Hypothalamus (tissue), 51 donors: ENCODE measurements around the gene KRTAP4-6.
"Not testable (repeated sequence)": the region's sequence is repeated elsewhere in the genome, so short reads cannot be mapped to it uniquely, and the experiment has no call there.

Source experiments
- DNase-seq, 51 donors: peaks; one replicate each; lab custom pipeline; 2025; lab: John Stamatoyannopoulos, UW

Gene KRTAP4-6

DNA sequence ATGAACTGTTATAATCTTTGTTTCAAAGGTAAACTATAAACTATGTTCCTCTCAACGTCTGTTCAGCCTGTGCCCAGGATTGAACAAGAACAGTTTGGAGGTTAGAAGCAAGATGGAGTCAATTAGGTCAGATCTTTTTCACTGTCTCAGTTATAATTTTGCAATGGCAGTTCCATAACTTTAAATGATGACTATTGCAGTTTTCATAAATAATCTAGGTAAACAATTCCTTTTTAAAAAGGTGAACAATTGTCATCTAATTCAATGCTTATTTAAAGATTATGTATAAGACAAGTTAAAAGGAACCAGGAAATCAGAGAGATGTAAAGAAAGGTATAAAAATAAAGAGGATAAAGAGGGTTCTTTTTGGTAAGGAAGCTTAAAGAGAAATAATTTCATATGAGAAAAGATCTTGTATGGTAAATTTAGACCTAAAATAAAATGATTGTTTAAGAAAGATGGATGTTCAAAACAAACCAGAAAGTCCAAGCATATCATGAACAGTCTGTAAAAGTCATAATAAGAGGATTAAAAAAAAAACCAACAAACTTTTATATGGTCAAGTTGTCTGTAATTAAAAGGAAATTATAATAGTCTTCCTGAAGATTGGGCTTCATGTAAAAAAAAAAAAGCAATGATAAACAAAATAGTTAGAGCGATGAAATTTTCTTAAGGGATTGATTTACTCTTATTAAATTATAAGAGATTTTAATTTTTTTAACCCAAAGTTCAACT lies 29.0 kb downstream of the KRTAP4-6 start:
- DNase-seq, result no peak

DNA sequence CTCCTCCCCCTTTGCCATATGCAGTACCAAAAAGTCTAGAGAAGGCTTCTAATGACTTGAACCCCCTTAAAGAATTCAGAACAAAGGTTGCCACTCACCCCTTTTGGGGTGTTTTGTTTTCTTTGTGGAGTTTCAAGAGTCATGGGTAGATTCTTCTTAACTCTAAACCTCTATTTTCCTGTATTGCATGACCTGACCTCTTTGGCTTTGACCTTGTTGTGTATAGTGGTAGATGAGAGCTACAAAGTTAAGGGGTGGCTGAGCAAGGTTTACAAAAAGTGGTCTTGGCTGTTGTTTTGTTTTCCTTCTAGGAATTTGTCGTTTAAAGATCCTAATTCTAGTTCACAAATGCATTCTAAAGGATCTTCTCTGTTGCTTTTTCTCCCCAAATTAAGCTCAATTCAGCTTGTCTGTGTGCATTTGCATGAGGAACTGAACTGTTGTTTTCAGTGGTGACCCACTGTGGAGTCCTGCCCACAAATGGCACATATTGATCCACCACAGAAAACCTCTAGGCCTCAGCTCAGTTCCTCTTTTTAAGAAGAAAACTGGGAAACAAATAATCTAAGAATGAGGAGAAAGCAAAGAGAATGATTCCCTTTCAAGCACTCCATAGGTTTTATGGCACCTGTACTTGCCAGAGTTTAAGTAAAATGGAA lies 31.5 kb downstream of the KRTAP4-6 start:
- DNase-seq, result not testable (repeated sequence)

DNA sequence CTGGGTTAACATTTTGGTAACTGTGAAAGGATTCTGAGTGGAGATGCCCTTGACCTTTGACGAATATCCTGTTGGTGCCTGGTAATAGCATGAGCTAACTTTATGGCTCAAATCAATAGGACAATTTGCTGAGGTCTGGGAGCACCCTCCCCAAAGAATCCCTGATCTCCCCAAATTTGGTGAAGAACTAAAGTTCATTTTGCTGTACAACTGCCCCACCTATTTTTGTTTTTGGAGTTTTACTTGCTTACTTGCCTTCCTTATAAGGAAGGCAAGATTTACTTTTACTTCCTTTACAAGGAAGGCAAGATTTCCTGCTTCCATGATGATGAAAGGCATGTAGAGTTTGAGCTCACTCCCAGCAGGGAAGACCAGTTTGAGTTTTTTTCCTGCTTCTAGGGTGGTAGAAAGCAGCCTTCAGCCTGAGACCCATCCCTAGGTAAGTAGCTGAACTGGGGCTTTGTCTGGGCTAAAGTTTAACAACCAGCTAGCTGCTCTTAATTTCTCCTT lies 32.3 kb downstream of the KRTAP4-6 start:
- DNase-seq, result no peak

DNA sequence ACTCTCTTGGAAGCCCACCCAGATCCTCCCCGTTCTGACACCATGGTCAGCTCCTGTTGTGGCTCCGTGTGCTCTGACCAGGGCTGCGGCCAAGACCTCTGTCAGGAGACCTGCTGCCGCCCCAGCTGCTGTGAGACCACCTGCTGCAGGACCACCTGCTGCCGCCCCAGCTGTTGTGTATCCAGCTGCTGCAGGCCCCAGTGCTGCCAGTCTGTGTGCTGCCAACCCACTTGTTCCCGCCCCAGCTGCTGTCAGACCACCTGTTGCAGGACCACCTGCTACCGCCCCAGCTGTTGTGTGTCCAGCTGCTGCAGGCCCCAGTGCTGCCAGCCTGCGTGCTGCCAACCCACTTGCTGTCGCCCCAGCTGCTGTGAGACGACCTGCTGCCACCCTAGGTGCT lies 35.0 kb downstream of the KRTAP4-6 start, which contains the start of gene KRTAP4-9:
TSS of gene KRTAP4-9 (plus strand) at position 43 of the 400 bp plus-strand sequence. CDS start at position 43, 0 bp downstream.
- not testable (repeated sequence) for DNase-seq

DNA sequence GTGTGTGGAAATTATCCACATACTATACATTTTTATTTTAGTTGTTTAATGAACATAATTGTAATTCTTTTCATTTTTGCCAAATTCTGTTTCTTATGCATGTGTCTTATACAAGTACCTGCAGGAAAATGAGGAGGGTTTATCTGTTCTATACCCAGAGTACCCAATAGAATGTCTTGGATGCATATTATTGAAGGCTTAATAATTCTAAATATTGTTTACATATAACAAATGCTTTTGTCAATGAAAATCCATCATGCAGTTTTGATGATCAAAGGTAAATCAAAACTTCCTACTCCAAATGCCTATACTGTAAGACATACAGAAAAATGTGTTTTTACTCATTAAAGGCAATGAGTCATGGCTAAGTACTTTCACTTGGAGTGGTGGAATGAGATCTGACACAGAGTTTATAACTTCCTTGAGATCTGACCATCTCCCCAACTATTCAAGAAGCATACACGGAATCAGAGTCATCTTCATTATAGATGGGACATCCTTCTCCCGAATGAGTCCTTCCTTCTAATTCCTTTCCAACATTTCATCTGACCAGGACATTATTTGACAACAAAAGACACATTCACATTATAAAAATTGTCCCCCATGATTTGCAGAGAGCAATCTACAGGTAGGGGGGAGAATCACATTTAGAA lies 35.8 kb downstream of the KRTAP4-6 start:
- not testable (repeated sequence) for DNase-seq

DNA sequence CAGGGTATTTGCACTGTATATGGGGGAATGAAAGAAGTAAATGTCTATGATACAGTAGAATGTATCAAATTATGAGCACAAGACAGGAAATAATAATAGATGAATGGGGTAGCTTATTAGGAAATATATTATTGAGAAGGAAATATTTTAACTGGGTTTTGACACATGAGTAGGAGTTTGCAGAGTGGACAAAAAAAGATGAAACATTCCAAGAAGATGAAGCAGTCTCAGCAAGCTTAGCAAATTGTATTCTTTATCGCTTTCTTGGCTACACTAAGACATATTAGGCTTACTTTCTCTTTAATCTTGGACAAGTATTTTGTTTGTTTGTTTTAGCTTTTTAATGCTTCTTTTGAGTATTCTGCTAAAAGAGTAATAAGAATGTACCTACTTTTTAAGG lies 36.4 kb downstream of the KRTAP4-6 start:
- no peak for DNase-seq

DNA sequence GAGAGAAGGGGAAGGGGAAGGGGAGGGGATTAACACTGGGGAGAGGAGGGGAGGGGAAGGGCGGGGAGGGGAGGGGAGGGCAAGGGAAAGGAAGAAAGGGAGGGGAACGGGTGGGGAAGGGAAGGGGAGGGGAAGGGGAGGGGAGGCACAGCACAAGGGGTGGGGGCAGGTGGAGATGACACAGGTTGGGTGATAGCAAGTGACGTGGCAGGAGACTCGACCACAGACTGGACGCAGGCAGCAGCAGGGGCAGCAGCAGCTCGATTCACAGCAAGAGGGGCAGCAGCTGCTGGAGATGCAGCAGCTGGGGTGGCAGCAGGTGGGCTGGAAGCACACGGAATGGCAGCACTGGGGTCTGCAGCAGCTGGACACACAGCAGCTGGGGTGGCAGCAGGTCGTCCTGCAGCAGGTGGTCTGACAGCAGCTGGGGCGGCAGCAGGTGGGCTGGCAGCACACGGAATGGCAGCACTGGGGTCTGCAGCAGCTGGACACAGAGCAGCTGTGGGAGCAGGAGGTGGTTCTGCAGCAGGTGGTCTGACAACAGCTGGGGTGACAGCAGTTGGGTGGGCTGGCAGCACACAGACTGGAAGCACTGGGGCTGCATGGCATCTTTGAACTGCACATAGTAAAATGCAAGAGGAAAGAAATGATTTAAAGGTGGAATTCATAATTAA lies 38.6 kb downstream of the KRTAP4-6 start, which contains the start of gene KRTAP4-16:
TSS of gene KRTAP4-16 (minus strand) at position 624 of the 674 bp plus-strand sequence. CDS start at position 624, 0 bp downstream.
- DNase-seq, result no peak

DNA sequence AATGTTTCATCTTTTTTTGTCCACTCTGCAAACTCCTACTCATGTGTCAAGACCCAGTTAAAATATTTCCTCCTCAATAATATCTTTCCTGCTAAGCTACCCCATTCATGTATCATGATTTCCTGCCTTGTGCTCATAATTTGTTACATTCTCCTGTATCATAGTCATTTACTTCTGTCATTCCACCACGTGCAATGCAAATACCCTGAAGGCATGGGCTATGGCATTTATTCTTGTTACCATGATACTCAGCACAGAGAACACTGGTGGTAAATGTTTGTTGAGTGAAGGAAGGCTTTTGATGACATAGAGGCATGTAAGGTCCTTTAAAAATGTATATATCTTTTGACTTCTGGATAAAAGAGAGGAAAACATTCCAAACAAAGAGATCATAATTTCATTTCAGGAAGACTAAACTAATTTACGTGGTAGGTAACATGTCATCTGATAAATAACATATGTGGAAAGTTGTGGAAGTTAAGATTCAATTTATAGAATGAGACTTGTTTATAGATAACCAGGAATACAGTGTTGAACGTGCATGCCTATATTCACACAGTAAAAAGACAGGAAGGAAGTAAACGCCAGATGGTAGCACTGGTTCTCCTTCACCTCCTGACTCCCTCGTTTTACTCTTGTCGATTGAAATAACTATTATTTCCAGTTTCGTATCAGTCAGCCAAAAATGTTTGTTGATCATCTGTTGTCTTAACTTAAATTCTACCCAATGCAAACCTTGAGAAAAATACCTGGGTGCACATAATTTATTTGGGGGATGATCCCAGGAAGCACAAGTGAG lies 40.5 kb downstream of the KRTAP4-6 start:
- DNase-seq, result not testable (repeated sequence)

DNA sequence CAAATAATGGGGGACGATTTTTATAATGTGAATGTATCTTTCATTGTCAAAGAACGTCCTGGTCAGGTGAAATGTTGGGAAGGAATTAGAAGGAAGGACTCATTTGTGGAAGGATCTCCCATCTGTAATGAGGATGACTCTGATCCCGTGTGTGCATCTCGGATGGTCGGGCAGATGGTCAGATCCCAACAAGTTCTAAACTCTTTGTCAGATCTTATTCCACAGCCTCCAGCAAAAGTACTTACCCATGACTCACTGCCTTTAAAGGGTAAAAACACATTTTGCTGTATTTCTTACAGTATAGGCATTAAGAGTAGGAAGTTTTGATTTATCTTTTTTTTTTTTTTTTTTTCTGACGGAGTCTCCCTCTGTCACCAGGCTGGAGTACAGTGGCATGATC lies 41.9 kb downstream of the KRTAP4-6 start:
- no peak for DNase-seq

DNA sequence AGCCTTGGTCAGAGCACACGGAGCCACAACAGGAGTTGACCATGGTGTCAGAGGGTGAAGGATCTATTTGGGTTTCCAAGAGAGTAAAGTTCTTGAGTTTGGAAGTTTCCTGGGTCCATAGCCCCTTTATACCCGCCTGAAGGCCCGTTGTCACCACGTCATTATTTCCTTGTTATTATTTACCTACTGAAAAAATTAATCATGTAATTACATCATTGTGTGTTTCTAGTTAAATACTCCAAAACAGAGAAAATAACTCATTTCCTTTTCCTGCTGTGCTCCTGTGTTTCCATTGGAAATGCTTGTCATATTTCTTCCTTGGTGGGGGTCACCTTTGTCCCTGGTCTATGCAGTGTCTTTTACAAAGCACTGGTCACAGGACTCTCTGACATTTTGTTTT lies 42.3 kb downstream of the KRTAP4-6 start, which contains the start of gene KRTAP4-8:
TSS of gene KRTAP4-8 (minus strand) at position 101 of the 400 bp plus-strand sequence. CDS start at position 43, 58 bp downstream.
- DNase-seq, result no peak

DNA sequence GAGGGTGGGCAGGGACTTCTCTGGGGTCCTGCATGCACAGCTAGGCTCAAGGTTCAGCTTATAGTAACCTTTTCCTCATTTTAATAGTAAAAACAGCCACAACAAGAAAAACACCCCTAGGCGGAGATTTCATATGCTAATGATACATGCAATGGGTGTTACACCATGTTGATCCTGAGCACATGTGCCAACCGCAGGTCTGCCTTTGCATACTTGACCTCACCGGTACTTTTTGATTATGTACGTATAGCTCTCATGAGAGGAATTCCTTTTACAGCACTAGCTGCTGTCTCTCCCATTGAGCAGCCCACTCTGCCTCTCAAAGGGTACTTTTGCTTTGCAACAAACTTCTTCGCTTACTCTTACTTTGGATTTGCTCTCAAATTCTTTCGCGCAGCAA lies 44.3 kb downstream of the KRTAP4-6 start:
- no peak for DNase-seq
